ENCODE results near the gene PVRIG.

DNA sequence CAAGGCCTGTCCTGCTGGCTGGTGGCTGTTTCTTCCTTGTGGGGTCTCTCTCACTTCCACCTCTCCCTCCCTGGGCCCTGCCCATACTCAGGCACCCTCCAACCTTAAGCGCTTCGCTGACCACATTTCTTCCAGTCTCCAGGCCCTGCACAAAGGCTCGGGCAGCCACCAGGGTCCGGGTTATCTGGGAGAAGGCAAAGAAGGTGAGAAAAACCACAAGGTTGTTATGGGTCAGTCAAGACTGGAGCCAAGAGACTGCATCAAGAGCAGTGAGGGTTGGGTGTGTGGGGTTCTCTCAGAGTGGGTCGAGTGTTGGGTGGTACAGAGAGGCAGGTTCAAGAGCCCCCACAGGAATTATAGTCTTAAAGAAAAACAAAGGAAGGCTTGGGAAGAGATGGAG lies 45.2 kb upstream of the PVRIG start:
- TF ChIP-seq CTCF (IDR thresholded peaks at IDR 0.05): no peak
- TF ChIP-seq POLR2AphosphoS5 (IDR thresholded peaks at IDR 0.05): no peak
